Spleen (tissue), 7 donors: ENCODE results near the gene NBEA.

Experiments
- CTCF ChIP-seq, 11 experiments: fragments of 200-600 bp in 7 of 11; fragments of 450-650 bp in 4 of 11; sonication (generic) in 4 of 11; IDR thresholded peaks in 8 of 11; conservative IDR thresholded peaks in 3 of 11; 1 replicate in 7 of 11; 2 replicates in 4 of 11; pipeline versions ENCODE4 v1.4.0 to v1.8.0; 2016 to 2021; ENCODE audit warnings: antibody characterized with exemption in 11 of 11, inconsistent platforms in 4 of 11, mild to moderate bottlenecking in 1 of 11
- POLR2A ChIP-seq, 3 donors: fragments of 450-650 bp; IDR thresholded peaks; one replicate each; pipeline ENCODE4 v1.5.1; 2017; ENCODE audit warnings: antibody characterized with exemption in 3 of 3, mild to moderate bottlenecking in 1 of 3
- POLR2AphosphoS5 ChIP-seq, 3 donors: sonication (generic); formaldehyde crosslinking; IDR thresholded peaks; one replicate each; pipeline ENCODE4 v1.5.1; 2017; ENCODE audit warnings: antibody characterized with exemption in 3 of 3
- donor health status: DM: no; HTN: no; CAD: no; lungs with moderate emphysema.
- donor health status: DM: no; HTN: no; CAD: no.
- donor health status: DM: no; HTN: no; CAD: no.

- TF ChIP-seq CTCF (IDR thresholded peaks at IDR 0.05 in 8 of 11, conservative IDR thresholded peaks at IDR 0.05 in 3 of 11) (no peak), POLR2AphosphoS5 (IDR thresholded peaks at IDR 0.05) (no peak), POLR2A (IDR thresholded peaks at IDR 0.05) (no peak)
Measured at GRCh38 chr13:35144166-35144890, 202.3 kb downstream of the NBEA start.
